ENCODE measurements around the gene OXTR.

The OXTR gene

DNA sequence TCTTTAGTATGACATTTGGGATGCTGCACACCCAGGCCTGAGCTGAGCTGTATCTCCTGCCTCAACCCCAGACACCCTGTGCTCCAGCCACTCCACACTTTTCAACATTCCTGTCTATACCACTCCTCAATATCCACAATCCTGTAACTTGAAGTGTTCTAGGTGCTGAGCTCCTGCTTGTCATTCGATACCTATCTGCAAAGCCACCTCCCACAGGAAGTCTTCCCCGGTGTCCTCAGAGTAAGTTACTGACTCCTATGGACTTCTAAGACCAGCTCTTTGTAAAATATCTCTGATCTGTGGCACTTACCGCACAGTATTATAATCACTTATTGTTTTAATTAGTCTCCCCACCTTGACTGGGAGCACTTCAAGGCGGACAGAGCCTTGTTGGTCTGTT, 37.0 kb downstream of the OXTR start:
- TF ChIP-seq, protein P1, sequence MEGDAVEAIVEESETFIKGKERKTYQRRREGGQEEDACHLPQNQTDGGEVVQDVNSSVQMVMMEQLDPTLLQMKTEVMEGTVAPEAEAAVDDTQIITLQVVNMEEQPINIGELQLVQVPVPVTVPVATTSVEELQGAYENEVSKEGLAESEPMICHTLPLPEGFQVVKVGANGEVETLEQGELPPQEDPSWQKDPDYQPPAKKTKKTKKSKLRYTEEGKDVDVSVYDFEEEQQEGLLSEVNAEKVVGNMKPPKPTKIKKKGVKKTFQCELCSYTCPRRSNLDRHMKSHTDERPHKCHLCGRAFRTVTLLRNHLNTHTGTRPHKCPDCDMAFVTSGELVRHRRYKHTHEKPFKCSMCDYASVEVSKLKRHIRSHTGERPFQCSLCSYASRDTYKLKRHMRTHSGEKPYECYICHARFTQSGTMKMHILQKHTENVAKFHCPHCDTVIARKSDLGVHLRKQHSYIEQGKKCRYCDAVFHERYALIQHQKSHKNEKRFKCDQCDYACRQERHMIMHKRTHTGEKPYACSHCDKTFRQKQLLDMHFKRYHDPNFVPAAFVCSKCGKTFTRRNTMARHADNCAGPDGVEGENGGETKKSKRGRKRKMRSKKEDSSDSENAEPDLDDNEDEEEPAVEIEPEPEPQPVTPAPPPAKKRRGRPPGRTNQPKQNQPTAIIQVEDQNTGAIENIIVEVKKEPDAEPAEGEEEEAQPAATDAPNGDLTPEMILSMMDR (conservative IDR thresholded peaks at IDR 0.05; ENCODE audit: low read depth, low read length), result no peak

DNA sequence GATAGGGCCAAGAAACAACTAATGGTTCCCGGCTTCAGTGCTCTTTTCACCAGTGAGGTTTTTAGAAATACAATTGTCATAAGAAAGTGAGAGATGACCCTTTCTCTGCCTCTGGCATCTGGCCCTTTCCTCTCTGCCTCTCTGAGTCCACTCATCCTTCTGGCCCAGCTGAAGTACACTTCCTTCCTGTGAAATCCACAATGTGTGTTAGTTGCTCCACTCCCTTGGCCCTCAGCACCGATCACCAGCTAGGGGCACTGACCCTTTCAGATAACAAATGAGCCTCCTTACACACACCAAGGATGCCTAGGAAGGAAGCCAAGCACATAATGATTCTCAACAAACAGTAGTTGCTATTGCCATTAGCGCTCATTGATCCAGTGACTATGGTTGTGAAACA, 38.8 kb downstream of the OXTR start:
- H3K4me3 ChIP-seq (ENCODE audit: low read length), result no peak overlapping the region
- no peak for DNase-seq (ENCODE audit: low read depth)
- TF ChIP-seq, protein P1 (conservative IDR thresholded peaks at IDR 0.05; ENCODE audit: low read depth, low read length), result no peak

More for the DNA sequence above, 37.0 kb downstream of the OXTR start:
- DNase-seq (ENCODE audit: low read depth), result no peak
- no peak overlapping the region for H3K4me3 ChIP-seq (ENCODE audit: low read length)

DNA sequence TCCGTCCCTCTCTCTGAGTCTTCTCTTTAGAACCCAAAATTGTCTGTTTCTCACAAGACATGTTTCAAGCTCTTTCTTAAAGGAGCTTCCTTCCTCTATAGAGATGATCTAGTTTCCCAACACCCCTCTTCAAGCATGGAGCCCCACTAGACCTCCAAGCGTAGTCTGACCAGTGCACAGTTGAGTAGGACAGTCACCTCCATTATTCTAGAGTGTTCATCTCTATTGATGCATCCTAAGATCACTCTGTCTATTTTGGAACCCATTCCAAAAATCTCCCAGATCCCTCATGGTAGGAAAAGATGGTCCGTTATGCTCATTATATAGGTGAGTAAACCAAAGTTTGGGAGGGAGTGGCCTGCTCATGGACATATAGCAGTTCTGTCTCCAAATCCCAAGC, 39.9 kb downstream of the OXTR start:
- TF ChIP-seq, protein P1 (conservative IDR thresholded peaks at IDR 0.05; ENCODE audit: low read depth, low read length), result no peak
- H3K4me3 ChIP-seq (ENCODE audit: low read length), result no peak overlapping the region
- DNase-seq (ENCODE audit: low read depth), result no peak

DNA sequence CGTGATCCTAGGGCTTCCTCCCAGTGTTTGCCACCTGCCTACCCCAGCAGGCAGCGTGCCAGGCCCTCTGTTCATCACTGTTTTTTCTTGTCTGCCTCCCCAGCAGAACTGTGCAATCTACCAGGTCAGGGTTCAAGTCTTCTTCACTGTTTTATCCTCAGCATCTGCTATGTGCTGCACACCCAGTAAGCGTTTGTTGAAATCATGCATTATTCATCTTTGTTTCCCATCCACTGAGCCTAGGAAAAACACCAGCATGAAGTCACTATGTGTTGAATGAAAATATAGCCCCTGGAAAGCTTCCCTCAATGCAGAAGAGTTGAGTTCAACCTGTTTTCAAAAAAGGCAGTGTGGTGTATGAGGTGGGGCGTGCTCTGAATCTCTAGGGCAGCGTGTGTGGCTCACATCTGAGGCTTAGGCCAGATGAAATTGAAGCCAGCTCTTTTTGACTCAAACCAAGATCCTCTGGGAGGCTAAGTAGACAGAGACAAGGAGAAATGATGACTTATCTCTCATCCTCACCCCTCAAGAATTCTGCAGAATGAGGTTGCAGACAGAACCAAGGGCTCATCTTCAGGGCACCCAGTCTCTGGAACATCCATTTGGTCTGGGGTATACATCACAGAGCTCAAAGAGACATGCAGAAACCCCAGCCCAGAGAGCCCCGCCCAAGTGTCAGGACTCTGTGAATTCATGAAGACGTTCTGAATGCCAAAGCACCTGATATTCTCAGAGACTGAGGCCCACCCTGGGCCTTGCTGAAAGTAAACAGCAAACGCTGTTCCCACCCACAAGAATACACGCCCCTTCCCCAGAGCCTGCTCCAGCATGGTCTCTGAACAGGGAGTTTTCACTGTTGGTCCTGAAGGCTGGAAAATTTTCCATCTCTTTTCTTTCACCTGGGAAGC, 41.6 kb downstream of the OXTR start:
- H3K4me3 ChIP-seq (ENCODE audit: low read length), result no peak overlapping the region
- DNase-seq (ENCODE audit: low read depth), result no peak
- TF ChIP-seq, protein P1 (conservative IDR thresholded peaks at IDR 0.05; ENCODE audit: low read depth, low read length), result no peak

DNA sequence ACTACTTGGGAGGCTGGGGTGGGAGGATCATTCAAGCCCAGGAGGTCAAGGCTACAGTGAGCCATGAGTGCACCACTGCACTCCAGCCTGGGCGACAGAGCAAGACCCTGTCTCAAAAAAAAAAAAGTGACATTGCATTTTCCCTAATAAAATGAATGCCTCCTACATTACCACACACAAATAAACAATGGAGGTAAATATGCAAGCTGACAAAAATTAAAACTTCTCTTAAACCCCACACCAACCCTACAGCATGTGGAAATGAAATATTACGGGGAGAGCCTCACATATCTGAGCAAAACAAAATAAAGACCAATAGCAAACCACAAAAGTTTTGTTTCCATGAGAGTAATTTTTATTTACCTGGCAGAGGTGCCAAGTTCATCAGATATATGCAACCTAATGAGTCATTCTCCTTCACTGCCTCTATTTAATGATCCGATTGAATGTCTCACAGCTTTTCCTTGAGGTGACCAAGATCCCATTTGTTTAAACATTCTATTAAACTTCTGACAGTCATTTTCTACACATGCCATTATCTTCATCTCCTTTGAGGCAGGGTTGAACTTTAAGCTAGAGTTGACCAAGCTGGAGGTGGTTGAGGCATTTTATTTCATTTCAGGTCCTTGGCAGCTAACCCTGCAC, 45.2 kb downstream of the OXTR start:
- no peak overlapping the region for H3K4me3 ChIP-seq (ENCODE audit: low read length)
- DNase-seq (ENCODE audit: low read depth), result no peak
- TF ChIP-seq, protein P1 (conservative IDR thresholded peaks at IDR 0.05; ENCODE audit: low read depth, low read length), result no peak

- TF ChIP-seq, protein P1 (conservative IDR thresholded peaks at IDR 0.05; ENCODE audit: low read depth, low read length), result no peak
- DNase-seq (ENCODE audit: low read depth), result no peak
- H3K4me3 ChIP-seq (ENCODE audit: low read length), result no peak overlapping the region
Measured at GRCh38 chr3:8723612-8724011, 45.8 kb downstream of the OXTR start.

Measured in retinal pigment epithelial cell (primary cell).